H9 (cell line): ENCODE measurements around the gene CCNF. TPM values are rescaled to one million over a fixed set of nuclear protein-coding genes. Genes with fewer than 3 reads are reported as not detected.

Experiments used
- DNase-seq: peaks from one replicate; pipeline ENCODE4 v3.0.0-alpha.2; 2017
- H2AFZ ChIP-seq: one replicate; pipeline ENCODE4 v1.6.1; 2013; ENCODE audit warnings: mild to moderate bottlenecking, low read length, control low read depth, moderate library complexity
- H2AK5ac ChIP-seq: 2 replicates; pipeline ENCODE4 v1.6.1; 2013; ENCODE audit warnings: low read length, control low read depth, mixed read lengths; ENCODE audit not compliant: insufficient read length
- H2BK120ac ChIP-seq: one replicate; pipeline ENCODE4 v1.6.1; 2013; ENCODE audit warnings: low read depth, mild to moderate bottlenecking, low read length, control low read depth, inconsistent platforms; ENCODE audit not compliant: poor library complexity, severe bottlenecking
- H2BK12ac ChIP-seq: 2 replicates; pipeline ENCODE4 v1.6.1; 2013; ENCODE audit warnings: low read length, control low read depth, mixed read lengths, low read depth; ENCODE audit not compliant: insufficient read length
- H2BK15ac ChIP-seq: 2 replicates; pipeline ENCODE4 v1.6.1; 2013; ENCODE audit warnings: low read depth, low read length, control low read depth
- H2BK20ac ChIP-seq: one replicate; pipeline ENCODE4 v1.6.1; 2013; ENCODE audit warnings: low read depth, mild to moderate bottlenecking, low read length, control low read depth, inconsistent platforms; ENCODE audit not compliant: poor library complexity, severe bottlenecking
- H2BK5ac ChIP-seq: 2 replicates; pipeline ENCODE4 v1.6.1; 2013; ENCODE audit warnings: low read length, control low read depth, mixed read lengths; ENCODE audit not compliant: insufficient read length
- H3K14ac ChIP-seq: 2 replicates; pipeline ENCODE4 v1.6.1; 2013; ENCODE audit warnings: low read length, control low read depth; ENCODE audit not compliant: insufficient read depth
- H3K18ac ChIP-seq: 2 replicates; pipeline ENCODE4 v1.6.1; 2013; ENCODE audit warnings: low read depth, mild to moderate bottlenecking, mixed read lengths, low read length, control low read depth; ENCODE audit not compliant: insufficient read length
- H3K23ac ChIP-seq: 2 replicates; pipeline ENCODE4 v1.6.1; 2013; ENCODE audit warnings: low read length, control low read depth, mixed read lengths, low read depth; ENCODE audit not compliant: insufficient read length
- H3K23me2 ChIP-seq: 2 replicates; pipeline ENCODE4 v1.6.1; 2013; ENCODE audit warnings: low read depth, mild to moderate bottlenecking, mixed read lengths, low read length, control low read depth; ENCODE audit not compliant: insufficient read length, poor library complexity, severe bottlenecking
- H3K27ac ChIP-seq: 2 replicates; pipeline ENCODE4 v1.5.1; 2013; ENCODE audit warnings: low read length, control low read depth, mixed read lengths, low read depth; ENCODE audit not compliant: insufficient read length
- H3K27me3 ChIP-seq: 2 replicates; pipeline ENCODE4 v1.6.1; 2013; ENCODE audit warnings: low read length, control low read depth, inconsistent platforms; ENCODE audit not compliant: insufficient read depth
- H3K4ac ChIP-seq: 2 replicates; pipeline ENCODE4 v1.6.1; 2013; ENCODE audit warnings: low read depth, mild to moderate bottlenecking, control low read depth, inconsistent platforms, low read length, moderate library complexity
- H3K4me1 ChIP-seq: 2 replicates; pipeline ENCODE4 v1.6.1; 2013; ENCODE audit warnings: low read length, control low read depth, inconsistent platforms; ENCODE audit not compliant: insufficient read depth
- H3K4me2 ChIP-seq: 2 replicates; pipeline ENCODE4 v1.6.1; 2013; ENCODE audit warnings: low read length, control low read depth, mixed read lengths; ENCODE audit not compliant: insufficient read length, insufficient read depth
- H3K56ac ChIP-seq: 2 replicates; pipeline ENCODE4 v1.6.1; 2013; ENCODE audit warnings: low read depth, mild to moderate bottlenecking, mixed read lengths, low read length, control low read depth; ENCODE audit not compliant: insufficient read length
- H3K79me1 ChIP-seq: 2 replicates; pipeline ENCODE4 v1.6.1; 2013; ENCODE audit warnings: low read depth, mild to moderate bottlenecking, moderate library complexity, low read length, control low read depth, inconsistent platforms; ENCODE audit not compliant: insufficient read depth, poor library complexity, severe bottlenecking
- H3K79me2 ChIP-seq: 2 replicates; pipeline ENCODE4 v1.6.1; 2013; ENCODE audit warnings: low read length, control low read depth, inconsistent platforms; ENCODE audit not compliant: insufficient read depth
- H3K9ac ChIP-seq: 2 replicates; pipeline ENCODE4 v1.6.1; 2013; ENCODE audit warnings: low read length, control low read depth, mixed read lengths; ENCODE audit not compliant: insufficient read length; ENCODE audit errors: extremely low read depth
- H3K9me3 ChIP-seq: one replicate; pipeline ENCODE4 v1.6.1; 2013; ENCODE audit warnings: low read depth, low read length, inconsistent platforms; ENCODE audit not compliant: control insufficient read depth
- H3T11ph ChIP-seq: one replicate; pipeline ENCODE4 v1.6.1; 2013; ENCODE audit warnings: mild to moderate bottlenecking, low read length, control low read depth, inconsistent platforms
- H4K20me1 ChIP-seq: one replicate; pipeline ENCODE4 v1.6.1; 2013; ENCODE audit not compliant: control insufficient read depth, insufficient read length, insufficient read depth
- H4K5ac ChIP-seq: 2 replicates; pipeline ENCODE4 v1.6.1; 2013; ENCODE audit warnings: low read depth, mild to moderate bottlenecking, mixed read lengths, low read length, control low read depth; ENCODE audit not compliant: insufficient read length
- H4K8ac ChIP-seq: replicated peaks from 2 replicates; pipeline ENCODE4 v1.6.1; 2013; ENCODE audit warnings: low read length, control low read depth, mixed read lengths, low read depth; ENCODE audit not compliant: insufficient read length
- H4K91ac ChIP-seq: 2 replicates; pipeline ENCODE4 v1.6.1; 2013; ENCODE audit warnings: low read depth, mild to moderate bottlenecking, moderate library complexity, mixed read lengths, low read length, control low read depth; ENCODE audit not compliant: insufficient read length
- H3K27ac Mint-ChIP-seq, 3 experiments: 2 replicates in 2 of 3; 3 replicates in 1 of 3; pipeline ENCODE4 v1.8.0; 2020 to 2021; ENCODE audit warnings: mixed read lengths in 3 of 3, mild to moderate bottlenecking in 1 of 3, moderate library complexity in 1 of 3
- H3K27me3 Mint-ChIP-seq: 2 replicates; pipeline ENCODE4 v1.8.0; 2021; ENCODE audit warnings: low read depth, mild to moderate bottlenecking, moderate library complexity, mixed read lengths
- H3K36me3 Mint-ChIP-seq, 3 experiments: 2 replicates in 2 of 3; 3 replicates in 1 of 3; pipeline ENCODE4 v1.8.0; 2020 to 2021; ENCODE audit warnings: low read depth in 3 of 3, mixed read lengths in 3 of 3; ENCODE audit not compliant: insufficient read depth in 1 of 3
- H3K4me1 Mint-ChIP-seq, 2 experiments: 2 replicates each; pipeline ENCODE4 v1.8.0; 2020; ENCODE audit warnings: mixed read lengths in 2 of 2
- H3K4me3 Mint-ChIP-seq, 2 experiments: 2 replicates in 1 of 2; 3 replicates in 1 of 2; pipeline ENCODE4 v1.8.0; 2020 to 2021; ENCODE audit warnings: mild to moderate bottlenecking in 2 of 2, mixed read lengths in 2 of 2, moderate library complexity in 1 of 2
- H3K9me3 Mint-ChIP-seq, 2 experiments: 2 replicates in 1 of 2; 3 replicates in 1 of 2; pipeline ENCODE4 v1.8.0; 2020; ENCODE audit warnings: mild to moderate bottlenecking in 2 of 2, mixed read lengths in 2 of 2, moderate library complexity in 1 of 2
- WGBS: extraction: QIAGEN DNeasy Blood & Tissue Kit; methylation state at CpG from one replicate; pipeline ENCODE4 v1.1.7; 2013; ENCODE audit warnings: missing lambda C conversion rate, low lambda C conversion rate, mixed read lengths; ENCODE audit not compliant: insufficient read length; ENCODE audit errors: extremely low coverage; 5-methylcytosine and 5-hydroxymethylcytosine counted together
- total RNA-seq: library from RNA; stranded (reverse); gene quantifications from 2 replicates; pipeline ENCODE4 v1.2.1, GENCODE V29; 2021
- TF ChIP-seq, protein P1 (sequence below): fragments of 200-600 bp; sonication (generic); conservative IDR thresholded peaks from 3 replicates; pipeline ENCODE4 v1.8.0; 2021; ENCODE audit warnings: antibody characterized with exemption, mild to moderate bottlenecking

CCNF gene
- total RNA-seq, 1 experiment from 2014 or later: 61.6 TPM

GRCh38 chr16:2404099-2404498 is 25.1 kb upstream of the CCNF start:
- no peak overlapping the region for H3K27ac ChIP-seq
- H4K8ac ChIP-seq: no peak overlapping the region
- Mint-ChIP-seq H3K27me3 (peaks cover 3% of the 10 kb centered on the region; the same call in 1 of the 2 replicates), H3K4me1 (no peaks in the 10 kb centered on the region), H3K4me3 (no peak overlapping the region), H3K27ac (no peak overlapping the region), H3K36me3 (no peaks in the 10 kb centered on the region), H3K9me3 (no peaks in the 10 kb centered on the region; a peak in 2 of 5 replicates)
- no peak overlapping the region for H4K91ac ChIP-seq
- H2BK5ac ChIP-seq: no peak overlapping the region
- no peak overlapping the region for H2AFZ ChIP-seq
- H4K5ac ChIP-seq: no peak overlapping the region
- no peak overlapping the region for H2BK120ac ChIP-seq
- H3K4ac ChIP-seq: no peak overlapping the region
- no peak overlapping the region for H3K4me2 ChIP-seq
- no peaks in the 10 kb centered on the region for H3K4me1 ChIP-seq
- TF ChIP-seq, protein P1, sequence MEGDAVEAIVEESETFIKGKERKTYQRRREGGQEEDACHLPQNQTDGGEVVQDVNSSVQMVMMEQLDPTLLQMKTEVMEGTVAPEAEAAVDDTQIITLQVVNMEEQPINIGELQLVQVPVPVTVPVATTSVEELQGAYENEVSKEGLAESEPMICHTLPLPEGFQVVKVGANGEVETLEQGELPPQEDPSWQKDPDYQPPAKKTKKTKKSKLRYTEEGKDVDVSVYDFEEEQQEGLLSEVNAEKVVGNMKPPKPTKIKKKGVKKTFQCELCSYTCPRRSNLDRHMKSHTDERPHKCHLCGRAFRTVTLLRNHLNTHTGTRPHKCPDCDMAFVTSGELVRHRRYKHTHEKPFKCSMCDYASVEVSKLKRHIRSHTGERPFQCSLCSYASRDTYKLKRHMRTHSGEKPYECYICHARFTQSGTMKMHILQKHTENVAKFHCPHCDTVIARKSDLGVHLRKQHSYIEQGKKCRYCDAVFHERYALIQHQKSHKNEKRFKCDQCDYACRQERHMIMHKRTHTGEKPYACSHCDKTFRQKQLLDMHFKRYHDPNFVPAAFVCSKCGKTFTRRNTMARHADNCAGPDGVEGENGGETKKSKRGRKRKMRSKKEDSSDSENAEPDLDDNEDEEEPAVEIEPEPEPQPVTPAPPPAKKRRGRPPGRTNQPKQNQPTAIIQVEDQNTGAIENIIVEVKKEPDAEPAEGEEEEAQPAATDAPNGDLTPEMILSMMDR: no peak
- H3T11ph ChIP-seq: no peak overlapping the region
- H3K9me3 ChIP-seq: no peaks in the 10 kb centered on the region
- H3K9ac ChIP-seq: no peak overlapping the region
- no peaks in the 10 kb centered on the region for H3K79me1 ChIP-seq
- H2BK15ac ChIP-seq: no peak overlapping the region
- no peak overlapping the region for H2BK12ac ChIP-seq
- H3K23ac ChIP-seq: no peak overlapping the region
- H2AK5ac ChIP-seq: no peak overlapping the region
- H3K27me3 ChIP-seq: no peaks in the 10 kb centered on the region
- no peak overlapping the region for H2BK20ac ChIP-seq
- H3K56ac ChIP-seq: no peak overlapping the region
- no peaks in the 10 kb centered on the region for H4K20me1 ChIP-seq
- DNase-seq: no peak
- WGBS: no CpG with 5 or more reads among the region's 4 CpGs
- H3K23me2 ChIP-seq: no peaks in the 10 kb centered on the region
- H3K79me2 ChIP-seq: no peaks in the 10 kb centered on the region
- H3K18ac ChIP-seq: no peak overlapping the region
- no peak overlapping the region for H3K14ac ChIP-seq
